Fibroblast of lung (primary cell): ENCODE measurements around the gene TMEM178B. TPM values are rescaled to one million over a fixed set of nuclear protein-coding genes. Genes with fewer than 3 reads are reported as not detected.

Experiments
- DNase-seq, 2 donors: peaks; one replicate each; pipeline versions ENCODE4 v3.0.0 to v3.0.0-alpha.2; 2010; ENCODE audit warnings: low read depth in 2 of 2
- H2AFZ ChIP-seq: 2 replicates; pipeline ENCODE4 v1.5.1; 2012; ENCODE audit warnings: low read length, control low read depth, inconsistent platforms
- H3K27ac ChIP-seq: 2 replicates; pipeline ENCODE4 v1.5.1; 2011; ENCODE audit warnings: low read length, control low read depth; ENCODE audit not compliant: insufficient read depth
- H3K27me3 ChIP-seq: 2 replicates; pipeline ENCODE4 v1.5.1; 2011; ENCODE audit warnings: mild to moderate bottlenecking, low read length; ENCODE audit not compliant: control insufficient read depth, insufficient read depth
- H3K36me3 ChIP-seq: 2 replicates; pipeline ENCODE4 v1.5.1; 2011; ENCODE audit warnings: low read length; ENCODE audit not compliant: control insufficient read depth, insufficient read depth
- H3K4me1 ChIP-seq: 2 replicates; pipeline ENCODE4 v1.5.1; 2011; ENCODE audit warnings: low read length; ENCODE audit not compliant: control insufficient read depth, insufficient read depth; ENCODE audit errors: extremely low read depth
- H3K4me2 ChIP-seq: 2 replicates; pipeline ENCODE4 v1.5.1; 2011; ENCODE audit warnings: low read length, control low read depth; ENCODE audit not compliant: insufficient read depth; ENCODE audit errors: extremely low read depth
- H3K4me3 ChIP-seq, 4 experiments: fragments of 200-600 bp in 1 of 4; sonication (generic) in 1 of 4; replicated peaks in 1 of 4; 2 replicates each; pipeline ENCODE4 v1.5.1; 2011 to 2016; ENCODE audit warnings: low read length in 4 of 4, low read depth in 3 of 4, mild to moderate bottlenecking in 3 of 4, control low read depth in 2 of 4, inconsistent platforms in 1 of 4, mixed read lengths in 1 of 4; ENCODE audit not compliant: insufficient read depth in 1 of 4; ENCODE audit errors: control extremely low read depth in 1 of 4
- H3K79me2 ChIP-seq: 2 replicates; pipeline ENCODE4 v1.5.1; 2012; ENCODE audit warnings: mild to moderate bottlenecking, low read length, inconsistent platforms; ENCODE audit not compliant: control insufficient read depth, insufficient read depth
- H3K9ac ChIP-seq: 2 replicates; pipeline ENCODE4 v1.5.1; 2011; ENCODE audit warnings: mild to moderate bottlenecking, low read length, control low read depth; ENCODE audit not compliant: insufficient read depth
- H3K9me3 ChIP-seq: 2 replicates; pipeline ENCODE4 v1.5.1; 2012; ENCODE audit warnings: low read depth, low read length; ENCODE audit not compliant: control insufficient read depth, insufficient read depth
- H4K20me1 ChIP-seq: 2 replicates; pipeline ENCODE4 v1.5.1; 2011; ENCODE audit warnings: low read length; ENCODE audit not compliant: control insufficient read depth, insufficient read depth; ENCODE audit errors: extremely low read depth
- CTCF ChIP-seq, 2 donors: IDR thresholded peaks in 1 of 2; conservative IDR thresholded peaks in 1 of 2; 1 replicate in 1 of 2; 2 replicates in 1 of 2; pipeline ENCODE4 v1.5.1; 2011 to 2012; ENCODE audit warnings: low read length in 2 of 2, control low read depth in 1 of 2, inconsistent platforms in 1 of 2, low read depth in 1 of 2, mild to moderate bottlenecking in 1 of 2
- EZH2 ChIP-seq: IDR thresholded peaks from 2 replicates; pipeline ENCODE4 v1.5.1; 2012; ENCODE audit warnings: low read length, control low read depth, mild to moderate bottlenecking; ENCODE audit errors: missing control alignments
- polyA plus RNA-seq, 2 donors: library from polyadenylated mRNA; depleted of rRNA in 1 of 2; stranded (reverse) in 1 of 2; unstranded in 1 of 2; fragments of >200 nt; gene quantifications; 2 replicates each; pipeline ENCODE4 v1.2.1, GENCODE V29; 2011 to 2012; ENCODE audit warnings: missing spikeins in 1 of 2
- total RNA-seq: library from RNA; depleted of rRNA; stranded (reverse); fragments of >200 nt; gene quantifications from 2 replicates; pipeline ENCODE4 v1.2.1, GENCODE V29; 2014

The TMEM178B gene
- total and polyA plus RNA-seq, 2 donors (not counting 1 experiment from before 2014, with no cell fraction given) = under 0.01 to 0.14 TPM

DNA sequence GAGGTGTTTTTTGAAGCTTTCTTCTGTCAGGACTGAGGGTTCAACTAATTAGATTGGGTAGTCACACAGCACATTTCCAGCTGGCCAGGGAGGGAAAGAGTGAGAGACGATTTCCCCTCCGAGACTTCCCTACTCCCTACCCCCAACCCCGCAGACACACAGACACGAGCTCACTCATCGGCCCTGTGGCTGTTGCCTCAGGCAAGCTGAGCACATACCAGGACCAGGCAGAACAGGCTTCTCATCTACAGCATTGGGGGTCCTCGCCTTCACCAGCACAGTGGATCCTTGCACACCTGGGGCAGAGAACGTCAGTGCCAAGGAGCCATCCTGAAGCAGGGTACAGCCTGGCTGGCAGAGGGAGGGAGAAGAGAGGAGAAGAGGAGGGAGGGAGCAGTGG lies 144.1 kb downstream of the TMEM178B start:
- Histone ChIP-seq H3K4me3 (no peak overlapping the region), H3K79me2 (no peaks in the 10 kb centered on the region), H3K27me3 (no peaks in the 10 kb centered on the region), H3K4me1 (no peaks in the 10 kb centered on the region), H3K9me3 (no peaks in the 10 kb centered on the region), H3K27ac (no peak overlapping the region), H2AFZ (no peak overlapping the region), H3K9ac (no peak overlapping the region), H3K36me3 (no peaks in the 10 kb centered on the region), H4K20me1 (no peaks in the 10 kb centered on the region), H3K4me2 (no peak overlapping the region)
- TF ChIP-seq CTCF (conservative IDR thresholded peaks at IDR 0.05 in 1 of 2, IDR thresholded peaks at IDR 0.05 in 1 of 2; ENCODE audit: low read depth in 1 of 2, low read length in 2 of 2) (no peak), EZH2 (no peak)
- no peak for DNase-seq

DNA sequence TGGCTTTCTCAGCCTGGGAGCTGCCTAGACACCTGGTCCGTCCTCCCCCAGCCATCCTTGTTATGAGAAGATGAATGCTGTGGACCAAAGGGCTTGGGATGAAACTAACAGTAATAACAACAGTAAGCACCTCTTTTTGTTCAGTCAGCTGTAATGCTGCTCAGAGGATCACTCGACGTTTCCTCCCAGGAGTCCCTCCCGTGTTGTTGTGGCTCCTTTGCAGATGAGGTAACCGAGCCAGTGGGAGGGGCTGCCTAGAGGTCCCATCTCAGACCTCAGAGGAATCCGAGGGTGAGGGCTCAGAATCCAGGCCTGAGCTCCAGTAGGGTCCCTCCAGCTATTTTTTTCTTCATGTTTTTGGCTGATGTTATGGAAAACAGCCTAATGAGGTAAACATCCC lies 145.1 kb downstream of the TMEM178B start:
- Histone ChIP-seq H3K9me3 (no peaks in the 10 kb centered on the region), H3K36me3 (no peaks in the 10 kb centered on the region), H3K9ac (no peak overlapping the region), H3K4me3 (no peak overlapping the region), H3K79me2 (no peaks in the 10 kb centered on the region), H2AFZ (no peak overlapping the region), H3K27me3 (no peaks in the 10 kb centered on the region), H4K20me1 (no peaks in the 10 kb centered on the region), H3K4me1 (no peaks in the 10 kb centered on the region), H3K27ac (no peak overlapping the region), H3K4me2 (no peak overlapping the region)
- TF ChIP-seq CTCF (conservative IDR thresholded peaks at IDR 0.05 in 1 of 2, IDR thresholded peaks at IDR 0.05 in 1 of 2; ENCODE audit: low read depth in 1 of 2, low read length in 2 of 2) (no peak), EZH2 (no peak)
- no peak for DNase-seq

- no peaks in the 10 kb centered on the region for H3K9me3 ChIP-seq
- no peaks in the 10 kb centered on the region for H4K20me1 ChIP-seq
- no peaks in the 10 kb centered on the region for H3K4me1 ChIP-seq
- H3K36me3 ChIP-seq = no peaks in the 10 kb centered on the region
- TF ChIP-seq EZH2 (no peak), CTCF (conservative IDR thresholded peaks at IDR 0.05 in 1 of 2, IDR thresholded peaks at IDR 0.05 in 1 of 2; ENCODE audit: low read depth in 1 of 2, low read length in 2 of 2) (peak in 1 of 2 donors; percentile 14)
- no peak overlapping the region for H3K27ac ChIP-seq
- no peak overlapping the region for H3K9ac ChIP-seq
- no peak overlapping the region for H3K4me2 ChIP-seq
- DNase-seq = peak; percentile 3 to 9
- no peaks in the 10 kb centered on the region for H3K79me2 ChIP-seq
- no peak overlapping the region for H2AFZ ChIP-seq
- H3K4me3 ChIP-seq = no peak overlapping the region
- H3K27me3 ChIP-seq = no peaks in the 10 kb centered on the region
Observed at GRCh38 chr7:141220263-141220880, 146.5 kb downstream of the TMEM178B start.
